K562 (cell line): ENCODE results near the gene ZMIZ1. TPM values are rescaled to one million over a fixed set of nuclear protein-coding genes. Genes with fewer than 3 reads are reported as not detected.

Source experiments
- ADNP ChIP-seq: fragments of 200-800 bp; sonication (Bioruptor generic); IDR thresholded peaks from 2 replicates; pipeline ENCODE4 v1.6.1; 2016; ENCODE audit warnings: missing genetic modification characterization, missing compliant biosample characterization
- BRD4 ChIP-seq: fragments of 200-600 bp; sonication (generic); IDR thresholded peaks from 2 replicates; pipeline ENCODE4 v1.6.1; 2017; ENCODE audit warnings: inconsistent platforms
- ESRRB ChIP-seq: fragments of 250-450 bp; sonication (Bioruptor Pico); IDR thresholded peaks from 2 replicates; pipeline ENCODE4 v1.5.0; 2020; ENCODE audit warnings: mild to moderate bottlenecking, moderate library complexity, borderline replicate concordance
- HMG20A ChIP-seq: fragments of 450-650 bp; formaldehyde crosslinking; conservative IDR thresholded peaks from 2 replicates; pipeline ENCODE4 v1.4.0; 2020; ENCODE audit warnings: mild to moderate bottlenecking, mixed read lengths
- JUN ChIP-seq, 2 experiments: sonication (generic) in 1 of 2; formaldehyde crosslinking in 1 of 2; IDR thresholded peaks; 2 replicates each; pipeline versions ENCODE4 v1.6.1 to v1.8.0; 2012 to 2022; ENCODE audit warnings: borderline replicate concordance in 2 of 2, mild to moderate bottlenecking in 2 of 2, improper control_type of control experiment in 1 of 2, low read depth in 1 of 2, low read length in 1 of 2, missing genetic modification reagents in 1 of 2
- KDM4B ChIP-seq, 2 experiments: fragments of 450-650 bp in 1 of 2; sonication (generic) in 1 of 2; IDR thresholded peaks; 2 replicates each; pipeline ENCODE4 v1.6.1; 2016 to 2017; ENCODE audit warnings: borderline replicate concordance in 2 of 2, antibody characterized with exemption in 1 of 2, low read depth in 1 of 2, mild to moderate bottlenecking in 1 of 2
- KLF10 ChIP-seq: fragments of 250-450 bp; sonication (Bioruptor Pico); IDR thresholded peaks from 2 replicates; pipeline ENCODE4 v1.6.1; 2021; ENCODE audit warnings: matching md5 sums
- KLF13 ChIP-seq: fragments of 450-650 bp; IDR thresholded peaks from 2 replicates; pipeline ENCODE4 v1.6.1; 2016; ENCODE audit warnings: missing genetic modification characterization, low read depth, mild to moderate bottlenecking, missing compliant biosample characterization, moderate library complexity, borderline replicate concordance
- MXI1 ChIP-seq: IDR thresholded peaks from 2 replicates; pipeline ENCODE4 v1.6.1; 2011; ENCODE audit warnings: low read depth, mild to moderate bottlenecking, improper control_type of control experiment, low read length
- NFYB ChIP-seq: IDR thresholded peaks from 2 replicates; pipeline ENCODE4 v1.6.1; 2011; ENCODE audit warnings: mild to moderate bottlenecking, moderate library complexity; ENCODE audit not compliant: insufficient read length; ENCODE audit errors: extremely low read depth
- NONO ChIP-seq, 2 experiments: fragments of 200-400 bp in 1 of 2; fragments of 450-650 bp in 1 of 2; formaldehyde crosslinking in 1 of 2; IDR thresholded peaks; 2 replicates each; pipeline ENCODE4 v1.6.1; 2017; ENCODE audit warnings: low read depth in 2 of 2, mild to moderate bottlenecking in 2 of 2, moderate library complexity in 2 of 2, low read length in 1 of 2
- PHF21A ChIP-seq: fragments of 450-650 bp; IDR thresholded peaks from 2 replicates; pipeline ENCODE4 v1.6.1; 2017; ENCODE audit warnings: low read depth, borderline replicate concordance
- POU5F1 ChIP-seq: fragments of 150-350 bp; IDR thresholded peaks from 2 replicates; pipeline ENCODE4 v1.6.1; 2014; ENCODE audit warnings: borderline replicate concordance, low read length, low read depth, mild to moderate bottlenecking; ENCODE audit not compliant: partially characterized antibody
- SMARCA4 ChIP-seq: fragments of 450-650 bp; IDR thresholded peaks from 2 replicates; pipeline ENCODE4 v1.6.1; 2016
- SMARCA5 ChIP-seq: fragments of 450-650 bp; IDR thresholded peaks from 2 replicates; pipeline ENCODE4 v1.6.1; 2016
- TAL1 ChIP-seq: fragments of 450-650 bp; IDR thresholded peaks from 2 replicates; pipeline ENCODE4 v1.6.1; 2016; ENCODE audit warnings: mild to moderate bottlenecking
- ZNF224 ChIP-seq: sonication (generic); formaldehyde crosslinking; IDR thresholded peaks from 2 replicates; pipeline ENCODE4 v1.8.0; 2022; ENCODE audit warnings: mild to moderate bottlenecking, missing genetic modification reagents
- ZNF253 ChIP-seq: fragments of 250-450 bp; sonication (Bioruptor Pico); conservative IDR thresholded peaks from 2 replicates; pipeline ENCODE4 v1.6.1; 2021; ENCODE audit warnings: mild to moderate bottlenecking
- ZNF311 ChIP-seq: fragments of 250-450 bp; sonication (Bioruptor Pico); IDR thresholded peaks from 2 replicates; pipeline ENCODE4 v1.4.0; 2020; ENCODE audit warnings: mild to moderate bottlenecking, moderate library complexity
- ZNF354B ChIP-seq: fragments of 250-450 bp; sonication (Bioruptor Pico); IDR thresholded peaks from 2 replicates; pipeline ENCODE4 v1.4.0; 2020
- ZNF830 ChIP-seq: fragments of 250-450 bp; sonication (Bioruptor Pico); IDR thresholded peaks from 2 replicates; pipeline ENCODE4 v1.5.0; 2021; ENCODE audit warnings: mild to moderate bottlenecking
- polyA plus RNA-seq, 8 experiments: library from polyadenylated mRNA; depleted of rRNA in 4 of 8; stranded (reverse) in 5 of 8; unstranded in 3 of 8; fragments of >200 nt; fragmentation: Nextera tagmentation in 2 of 8; fragmentation: Illumina TruSeq in 1 of 8; extraction: Ambion mirVana in 2 of 8; extraction: Trizol in 1 of 8; gene quantifications; 2 replicates each; pipeline versions ENCODE4 v1.2.1 to v1.2.3, GENCODE V29; 2011 to 2014; ENCODE audit warnings: inconsistent platforms in 1 of 8, missing spikeins in 1 of 8
- total RNA-seq, 7 experiments: library from RNA; depleted of rRNA in 6 of 7; stranded (reverse); fragments of >200 nt in 6 of 7; fragmentation: Illumina TruSeq in 2 of 7; extraction: Trizol in 2 of 7; gene quantifications; 2 replicates each; pipeline versions ENCODE4 v1.2.1 to v1.2.3, GENCODE V29; 2011 to 2021; ENCODE audit warnings: low replicate concordance in 1 of 7
- TF ChIP-seq, protein P1 (sequence below): sonication (generic); formaldehyde crosslinking; IDR thresholded peaks from 2 replicates; pipeline ENCODE4 v1.8.1; 2023; ENCODE audit warnings: mild to moderate bottlenecking, missing genetic modification reagents

Gene ZMIZ1
- total and polyA plus RNA-seq, 9 of the 15 experiments (the other 6 are each of a cell fraction or from before 2014, with no cell fraction given): 1.0 to 37.3 (median 4.3) TPM

DNA sequence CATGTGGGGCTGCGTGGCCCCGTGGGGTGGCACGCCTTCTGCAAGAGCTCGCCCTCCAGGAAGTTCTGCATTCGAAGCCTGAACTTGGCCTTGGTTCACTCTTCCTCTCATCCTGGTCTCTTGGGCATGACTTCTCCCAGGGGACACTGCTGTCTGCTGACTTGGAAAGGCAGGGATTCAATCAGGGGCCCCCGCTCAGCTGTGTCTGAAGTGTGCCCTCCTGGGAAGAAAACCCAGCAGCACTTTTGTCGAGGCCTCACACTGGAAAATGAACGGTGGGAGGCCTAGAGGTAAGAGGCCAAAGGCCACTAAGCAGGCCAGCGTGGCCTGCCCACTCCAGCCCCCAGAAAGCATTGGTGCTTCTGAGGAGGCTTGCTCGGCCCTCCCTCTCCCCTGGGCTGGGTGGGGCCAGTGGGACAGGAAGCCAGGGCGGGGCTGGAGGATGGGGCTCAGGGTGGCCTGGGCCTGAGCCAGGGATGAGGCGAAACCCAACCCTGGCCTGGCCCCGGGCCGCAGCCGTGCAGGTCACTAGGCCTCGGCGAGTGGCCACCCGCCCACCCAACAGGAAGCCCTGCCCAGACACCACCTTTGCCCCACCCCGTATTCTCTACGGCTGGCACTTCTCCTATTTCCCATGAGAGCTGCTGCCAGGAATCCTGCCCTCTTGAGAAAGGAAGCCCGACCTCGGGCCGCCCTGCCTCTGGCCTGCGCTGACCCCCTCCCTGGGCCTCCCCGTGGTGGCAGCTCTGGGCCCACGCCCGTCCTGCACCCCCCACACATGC lies 81.1 kb downstream of the ZMIZ1 start (continued):
- 0 out of 2 replicates have a peak, but pooled peaks have one; percentile 8 for TF ChIP-seq JUN (IDR thresholded peaks at IDR 0.05; ENCODE audit: borderline replicate concordance, low read depth, low read length)
- TF ChIP-seq JUN (CRISPR knock-in tag; IDR thresholded peaks at IDR 0.05; ENCODE audit: borderline replicate concordance): no peak
- no peak for TF ChIP-seq ZNF354B
- TF ChIP-seq SMARCA4: no peak
- no peak for TF ChIP-seq TAL1
- no peak for TF ChIP-seq KLF10 (CRISPR knock-in tag)
- no peak for TF ChIP-seq BRD4
- peak; percentile 19; the same call in 1 of the 2 replicates for TF ChIP-seq ZNF830 (CRISPR knock-in tag)
- TF ChIP-seq ADNP (tag): no peak
- TF ChIP-seq KDM4B (IDR thresholded peaks at IDR 0.05; ENCODE audit: borderline replicate concordance in 2 of 2, low read depth in 1 of 2): peak in 1 of 2 experiments; percentile 34; a peak in 1 of 4 replicates
- no peak; the same call in 1 of the 2 replicates for TF ChIP-seq ZNF311 (CRISPR knock-in tag)
- TF ChIP-seq PHF21A: 0 out of 2 replicates have a peak, but pooled peaks have one; percentile 15
- no peak for TF ChIP-seq HMG20A (CRISPR knock-in tag)
- TF ChIP-seq SMARCA5: no peak; the same call in 1 of the 2 replicates
- TF ChIP-seq ESRRB (CRISPR knock-in tag): no peak
- TF ChIP-seq MXI1: no peak
- TF ChIP-seq, protein P1, sequence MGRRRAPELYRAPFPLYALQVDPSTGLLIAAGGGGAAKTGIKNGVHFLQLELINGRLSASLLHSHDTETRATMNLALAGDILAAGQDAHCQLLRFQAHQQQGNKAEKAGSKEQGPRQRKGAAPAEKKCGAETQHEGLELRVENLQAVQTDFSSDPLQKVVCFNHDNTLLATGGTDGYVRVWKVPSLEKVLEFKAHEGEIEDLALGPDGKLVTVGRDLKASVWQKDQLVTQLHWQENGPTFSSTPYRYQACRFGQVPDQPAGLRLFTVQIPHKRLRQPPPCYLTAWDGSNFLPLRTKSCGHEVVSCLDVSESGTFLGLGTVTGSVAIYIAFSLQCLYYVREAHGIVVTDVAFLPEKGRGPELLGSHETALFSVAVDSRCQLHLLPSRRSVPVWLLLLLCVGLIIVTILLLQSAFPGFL (CRISPR knock-in tag): no peak
- TF ChIP-seq POU5F1: no peak
- 0 out of 4 replicates have a peak, but pooled peaks of 1 of the 2 experiments have one; percentile 18 for TF ChIP-seq NONO (IDR thresholded peaks at IDR 0.05; ENCODE audit: low read depth in 2 of 2, low read length in 1 of 2)
- no peak for TF ChIP-seq KLF13 (tag)
- no peak for TF ChIP-seq NFYB
- no peak for TF ChIP-seq ZNF224 (CRISPR knock-in tag)
- no peak for TF ChIP-seq ZNF253 (CRISPR knock-in tag)
